IMR-90 (cell line): Measurements from ENCODE around the gene ERICH6B.

Source experiments
- CTCF ChIP-seq: conservative IDR thresholded peaks from 2 replicates; pipeline ENCODE4 v1.5.1; 2012; ENCODE audit warnings: mild to moderate bottlenecking, low read depth, low read length, improper control_type of control experiment
- ELK1 ChIP-seq: fragments of 150-350 bp; IDR thresholded peaks from 2 replicates; pipeline ENCODE4 v1.6.1; 2016; ENCODE audit warnings: low read depth, mild to moderate bottlenecking, low read length, moderate library complexity, borderline replicate concordance
- MAFK ChIP-seq: IDR thresholded peaks from 2 replicates; pipeline ENCODE4 v1.6.1; 2012; ENCODE audit warnings: low read depth, low read length, improper control_type of control experiment
- MAZ ChIP-seq: IDR thresholded peaks from 2 replicates; pipeline ENCODE4 v1.6.1; 2012; ENCODE audit warnings: low read depth, mild to moderate bottlenecking, low read length, improper control_type of control experiment, moderate library complexity, borderline replicate concordance
- POLR2A ChIP-seq: IDR thresholded peaks from 2 replicates; pipeline ENCODE4 v1.6.1; 2012; ENCODE audit warnings: mild to moderate bottlenecking, low read depth, low read length
- RCOR1 ChIP-seq: IDR thresholded peaks from 2 replicates; pipeline ENCODE4 v1.6.1; 2012; ENCODE audit warnings: mild to moderate bottlenecking, low read length, improper control_type of control experiment; ENCODE audit not compliant: insufficient replicate concordance
- SMC3 ChIP-seq: fragments of 150-350 bp; IDR thresholded peaks from 2 replicates; pipeline ENCODE4 v1.6.1; 2016; ENCODE audit warnings: low read depth, mild to moderate bottlenecking, antibody characterized with exemption, low read length, moderate library complexity
- USF2 ChIP-seq: fragments of 150-350 bp; IDR thresholded peaks from 2 replicates; pipeline ENCODE4 v1.6.1; 2017; ENCODE audit warnings: mild to moderate bottlenecking, antibody characterized with exemption, low read length, low read depth

- TF ChIP-seq CTCF (no peak), MAFK (no peak), ELK1 (no peak), SMC3 (no peak), POLR2A (no peak), MAZ (no peak), RCOR1 (no peak), USF2 (no peak)
Measured at GRCh38 chr13:45506811-45507210, 108.7 kb downstream of the ERICH6B start.
